ENCODE data around the gene RGS7. TPM values are rescaled to one million over a fixed set of nuclear protein-coding genes. Genes with fewer than 3 reads are reported as not detected.

Gene RGS7
- total and polyA plus RNA-seq, 10 of the 15 experiments (the other 5 are each of a cell fraction or from before 2014, with no cell fraction given), result not detected

GRCh38 chr1:240794046-240794843, 562.8 kb downstream of the RGS7 start (continued):
- TF ChIP-seq PKNOX1 (IDR thresholded peaks at IDR 0.05) (0 out of 2 replicates have a peak, but pooled peaks have one; percentile 8), REST (IDR thresholded peaks at IDR 0.05; ENCODE audit: low read depth, low read length) (no peak), POLR2AphosphoS2 (IDR thresholded peaks at IDR 0.05; ENCODE audit: low read depth, low read length) (no peak), IRF3 (IDR thresholded peaks at IDR 0.05) (no peak), RUNX3 (IDR thresholded peaks at IDR 0.05; ENCODE audit: low read length) (peak; percentile 92), GATAD2B (conservative IDR thresholded peaks at IDR 0.05; ENCODE audit: low read depth) (no peak), CTCF (IDR thresholded peaks at IDR 0.05 in 2 of 3, conservative IDR thresholded peaks at IDR 0.05 in 1 of 3; ENCODE audit: control insufficient read depth in 2 of 3, extremely low read depth in 1 of 3, insufficient read depth in 1 of 3, low read depth in 3 of 3, low read length in 3 of 3) (no peak), NR2C1 (IDR thresholded peaks at IDR 0.05) (no peak), IKZF2 (IDR thresholded peaks at IDR 0.05) (peak; percentile 45 to 57; a peak in 2 of 4 replicates), ATF3 (IDR thresholded peaks at IDR 0.05; ENCODE audit: borderline replicate concordance, extremely low read depth, low read depth, low read length) (no peak), HSF1 (IDR thresholded peaks at IDR 0.05; ENCODE audit: low read depth, low read length) (no peak), ZBTB40 (IDR thresholded peaks at IDR 0.05; ENCODE audit: borderline replicate concordance) (no peak), ATF7 (IDR thresholded peaks at IDR 0.05; ENCODE audit: low read depth) (peak; percentile 40), SRF (IDR thresholded peaks at IDR 0.05; ENCODE audit: low read depth in 2 of 2, low read length in 2 of 2) (no peak)

Data from GM12878 (cell line).